ENCODE measurements around the gene MYO7B.

DNA sequence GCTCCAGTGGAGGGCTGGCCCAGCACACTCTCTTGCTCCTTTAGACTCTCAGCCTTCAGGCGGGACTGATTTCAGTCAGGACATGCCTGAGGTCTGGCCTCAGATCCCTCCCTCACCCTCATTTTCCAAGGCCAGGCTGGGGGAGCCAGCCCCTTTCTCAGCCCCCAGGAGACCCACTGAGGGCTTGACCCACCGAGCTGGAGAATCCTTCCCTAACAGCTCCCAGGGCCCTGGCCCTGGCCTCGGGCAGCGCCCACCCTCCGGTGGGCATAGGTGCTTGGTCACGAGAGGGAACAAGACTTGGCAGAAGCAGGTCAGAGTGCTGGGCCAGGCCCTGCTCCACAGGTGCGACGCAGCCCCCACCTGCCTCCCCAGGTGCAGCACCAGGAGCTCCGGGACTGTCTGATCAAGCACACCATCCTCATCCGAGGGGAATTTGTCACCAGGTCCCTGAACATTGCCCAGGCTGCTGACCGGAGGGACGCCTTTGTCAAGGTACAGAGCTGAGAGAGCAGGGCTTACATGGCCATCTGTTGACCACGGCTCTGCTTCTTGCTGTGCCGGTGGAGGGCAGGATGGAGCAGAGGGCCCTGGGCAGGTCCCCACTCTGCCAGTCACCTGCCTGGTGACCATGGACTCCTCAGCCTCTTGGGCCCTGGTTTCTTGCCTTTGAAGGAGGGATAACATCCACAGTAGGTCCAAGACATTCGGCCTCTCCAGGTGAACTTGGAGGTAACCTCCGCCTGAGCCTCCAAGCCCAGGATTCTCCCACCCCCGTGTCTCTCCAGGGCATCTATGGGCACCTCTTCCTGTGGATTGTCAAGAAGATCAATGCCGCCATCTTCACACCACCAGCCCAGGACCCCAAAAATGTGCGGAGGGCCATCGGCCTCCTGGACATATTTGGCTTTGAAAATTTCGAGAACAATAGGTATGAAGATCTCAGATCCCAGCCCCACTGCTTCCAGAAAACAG lies 46.3 kb downstream of the MYO7B start:
- TF ChIP-seq, protein P1, sequence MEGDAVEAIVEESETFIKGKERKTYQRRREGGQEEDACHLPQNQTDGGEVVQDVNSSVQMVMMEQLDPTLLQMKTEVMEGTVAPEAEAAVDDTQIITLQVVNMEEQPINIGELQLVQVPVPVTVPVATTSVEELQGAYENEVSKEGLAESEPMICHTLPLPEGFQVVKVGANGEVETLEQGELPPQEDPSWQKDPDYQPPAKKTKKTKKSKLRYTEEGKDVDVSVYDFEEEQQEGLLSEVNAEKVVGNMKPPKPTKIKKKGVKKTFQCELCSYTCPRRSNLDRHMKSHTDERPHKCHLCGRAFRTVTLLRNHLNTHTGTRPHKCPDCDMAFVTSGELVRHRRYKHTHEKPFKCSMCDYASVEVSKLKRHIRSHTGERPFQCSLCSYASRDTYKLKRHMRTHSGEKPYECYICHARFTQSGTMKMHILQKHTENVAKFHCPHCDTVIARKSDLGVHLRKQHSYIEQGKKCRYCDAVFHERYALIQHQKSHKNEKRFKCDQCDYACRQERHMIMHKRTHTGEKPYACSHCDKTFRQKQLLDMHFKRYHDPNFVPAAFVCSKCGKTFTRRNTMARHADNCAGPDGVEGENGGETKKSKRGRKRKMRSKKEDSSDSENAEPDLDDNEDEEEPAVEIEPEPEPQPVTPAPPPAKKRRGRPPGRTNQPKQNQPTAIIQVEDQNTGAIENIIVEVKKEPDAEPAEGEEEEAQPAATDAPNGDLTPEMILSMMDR (IDR thresholded peaks at IDR 0.05) = no peak
- TF ChIP-seq EP300 (IDR thresholded peaks at IDR 0.05) = no peak
- no peak for TF ChIP-seq POLR2A (IDR thresholded peaks at IDR 0.05; ENCODE audit: low read length)
- TF ChIP-seq, protein P2, sequence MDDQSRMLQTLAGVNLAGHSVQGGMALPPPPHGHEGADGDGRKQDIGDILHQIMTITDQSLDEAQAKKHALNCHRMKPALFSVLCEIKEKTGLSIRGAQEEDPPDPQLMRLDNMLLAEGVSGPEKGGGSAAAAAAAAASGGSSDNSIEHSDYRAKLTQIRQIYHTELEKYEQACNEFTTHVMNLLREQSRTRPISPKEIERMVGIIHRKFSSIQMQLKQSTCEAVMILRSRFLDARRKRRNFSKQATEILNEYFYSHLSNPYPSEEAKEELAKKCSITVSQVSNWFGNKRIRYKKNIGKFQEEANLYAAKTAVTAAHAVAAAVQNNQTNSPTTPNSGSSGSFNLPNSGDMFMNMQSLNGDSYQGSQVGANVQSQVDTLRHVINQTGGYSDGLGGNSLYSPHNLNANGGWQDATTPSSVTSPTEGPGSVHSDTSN (IDR thresholded peaks at IDR 0.05) = no peak
- TF ChIP-seq, protein P3, sequence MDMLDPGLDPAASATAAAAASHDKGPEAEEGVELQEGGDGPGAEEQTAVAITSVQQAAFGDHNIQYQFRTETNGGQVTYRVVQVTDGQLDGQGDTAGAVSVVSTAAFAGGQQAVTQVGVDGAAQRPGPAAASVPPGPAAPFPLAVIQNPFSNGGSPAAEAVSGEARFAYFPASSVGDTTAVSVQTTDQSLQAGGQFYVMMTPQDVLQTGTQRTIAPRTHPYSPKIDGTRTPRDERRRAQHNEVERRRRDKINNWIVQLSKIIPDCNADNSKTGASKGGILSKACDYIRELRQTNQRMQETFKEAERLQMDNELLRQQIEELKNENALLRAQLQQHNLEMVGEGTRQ (IDR thresholded peaks at IDR 0.05) = no peak
- no peak for TF ChIP-seq CBX8 (IDR thresholded peaks at IDR 0.05)
- TF ChIP-seq SMC3 (IDR thresholded peaks at IDR 0.05) = no peak
- TF ChIP-seq, protein P4, sequence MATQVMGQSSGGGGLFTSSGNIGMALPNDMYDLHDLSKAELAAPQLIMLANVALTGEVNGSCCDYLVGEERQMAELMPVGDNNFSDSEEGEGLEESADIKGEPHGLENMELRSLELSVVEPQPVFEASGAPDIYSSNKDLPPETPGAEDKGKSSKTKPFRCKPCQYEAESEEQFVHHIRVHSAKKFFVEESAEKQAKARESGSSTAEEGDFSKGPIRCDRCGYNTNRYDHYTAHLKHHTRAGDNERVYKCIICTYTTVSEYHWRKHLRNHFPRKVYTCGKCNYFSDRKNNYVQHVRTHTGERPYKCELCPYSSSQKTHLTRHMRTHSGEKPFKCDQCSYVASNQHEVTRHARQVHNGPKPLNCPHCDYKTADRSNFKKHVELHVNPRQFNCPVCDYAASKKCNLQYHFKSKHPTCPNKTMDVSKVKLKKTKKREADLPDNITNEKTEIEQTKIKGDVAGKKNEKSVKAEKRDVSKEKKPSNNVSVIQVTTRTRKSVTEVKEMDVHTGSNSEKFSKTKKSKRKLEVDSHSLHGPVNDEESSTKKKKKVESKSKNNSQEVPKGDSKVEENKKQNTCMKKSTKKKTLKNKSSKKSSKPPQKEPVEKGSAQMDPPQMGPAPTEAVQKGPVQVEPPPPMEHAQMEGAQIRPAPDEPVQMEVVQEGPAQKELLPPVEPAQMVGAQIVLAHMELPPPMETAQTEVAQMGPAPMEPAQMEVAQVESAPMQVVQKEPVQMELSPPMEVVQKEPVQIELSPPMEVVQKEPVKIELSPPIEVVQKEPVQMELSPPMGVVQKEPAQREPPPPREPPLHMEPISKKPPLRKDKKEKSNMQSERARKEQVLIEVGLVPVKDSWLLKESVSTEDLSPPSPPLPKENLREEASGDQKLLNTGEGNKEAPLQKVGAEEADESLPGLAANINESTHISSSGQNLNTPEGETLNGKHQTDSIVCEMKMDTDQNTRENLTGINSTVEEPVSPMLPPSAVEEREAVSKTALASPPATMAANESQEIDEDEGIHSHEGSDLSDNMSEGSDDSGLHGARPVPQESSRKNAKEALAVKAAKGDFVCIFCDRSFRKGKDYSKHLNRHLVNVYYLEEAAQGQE (IDR thresholded peaks at IDR 0.05) = no peak
- TF ChIP-seq CBX2 (IDR thresholded peaks at IDR 0.05; ENCODE audit: borderline replicate concordance, low read depth) = no peak
- no peak for TF ChIP-seq ZNF302 (CRISPR knock-in tag; IDR thresholded peaks at IDR 0.05)
- TF ChIP-seq ZFP36 (IDR thresholded peaks at IDR 0.05; ENCODE audit: borderline replicate concordance, partially characterized antibody) = no peak
- no peak for TF ChIP-seq BHLHE40 (IDR thresholded peaks at IDR 0.05; ENCODE audit: low read depth, low read length)
- TF ChIP-seq RFX5 (IDR thresholded peaks at IDR 0.05) = no peak
- TF ChIP-seq, protein P5, sequence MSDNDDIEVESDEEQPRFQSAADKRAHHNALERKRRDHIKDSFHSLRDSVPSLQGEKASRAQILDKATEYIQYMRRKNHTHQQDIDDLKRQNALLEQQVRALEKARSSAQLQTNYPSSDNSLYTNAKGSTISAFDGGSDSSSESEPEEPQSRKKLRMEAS (IDR thresholded peaks at IDR 0.05) = no peak

All from A549 (cell line).